ENCODE results near the gene PYGM. TPM values are rescaled to one million over a fixed set of nuclear protein-coding genes. Genes with fewer than 3 reads are reported as not detected.
A peak's percentile ranks its signal among the peaks of the same experiment; 100 is the strongest.

The PYGM gene
- total RNA-seq (2021; fragmentation: NEBNext Ultra II Directional; extraction: Animal tissue kit (Norgen Biotek cat#: 25700)) = under 1 TPM in 4 of 6 experiments, not detected in 2; 0.11 to 0.21 (median 0.13) TPM
- long read RNA-seq = 0 reads

- no peak within 1 kb of the TSS; the same call in 1 of the 2 replicates for H3K27ac Mint-ChIP-seq
- H3K36me3 Mint-ChIP-seq (ENCODE audit: low read depth) = peaks cover 28% of the 10 kb centered on the region
- H3K4me3 Mint-ChIP-seq = no peak within 1 kb of the TSS
- peaks cover 8% of the 10 kb centered on the region for H3K27me3 Mint-ChIP-seq (ENCODE audit: insufficient read depth)
- no peaks in the 10 kb centered on the region for H3K9me3 Mint-ChIP-seq
- no peak for TF ChIP-seq CTCF (IDR thresholded peaks at IDR 0.05)
- no peak for DNase-seq
- H3K4me1 Mint-ChIP-seq (ENCODE audit: low read depth) = peaks cover 30% of the 10 kb centered on the region
Observed at GRCh38 chr11:64759722-64760719, at the start of gene PYGM. Gene PYGM (minus strand): TSS chr11:64759974. CDS start chr11:64759898, 76 bp downstream.

- no peak for TF ChIP-seq CTCF (IDR thresholded peaks at IDR 0.05)
- Mint-ChIP-seq H3K4me1 (ENCODE audit: low read depth) (peaks cover 19% of the 10 kb centered on the region), H3K36me3 (ENCODE audit: low read depth) (0 out of 2 replicates have a peak, but pooled peaks cover 12% of the 10 kb centered on the region), H3K27ac (no peak overlapping the region), H3K9me3 (no peaks in the 10 kb centered on the region), H3K4me3 (no peak overlapping the region), H3K27me3 (ENCODE audit: insufficient read depth) (peaks cover 4% of the 10 kb centered on the region; the same call in 1 of the 2 replicates)
- DNase-seq = no peak
Observed at GRCh38 chr11:64805481-64805880, 45.7 kb upstream of the PYGM start.

- Mint-ChIP-seq H3K4me3 (peak overlapping the region; percentile 93; the same call in 1 of the 2 replicates), H3K4me1 (ENCODE audit: low read depth) (peaks cover 15% of the 10 kb centered on the region), H3K9me3 (no peaks in the 10 kb centered on the region), H3K36me3 (ENCODE audit: low read depth) (0 out of 2 replicates have a peak, but pooled peaks cover 12% of the 10 kb centered on the region), H3K27me3 (ENCODE audit: insufficient read depth) (0 out of 2 replicates have a peak, but pooled peaks cover under 1% of the 10 kb centered on the region), H3K27ac (no peak overlapping the region)
- DNase-seq = no peak
- no peak for TF ChIP-seq CTCF (IDR thresholded peaks at IDR 0.05)
Observed at GRCh38 chr11:64804346-64805210, 44.8 kb upstream of the PYGM start.

- no peaks in the 10 kb centered on the region for H3K27me3 Mint-ChIP-seq (ENCODE audit: insufficient read depth)
- H3K4me3 Mint-ChIP-seq = peak overlapping the region; percentile 93
Observed at GRCh38 chr11:64803846-64804345, 44.1 kb upstream of the PYGM start.

More at GRCh38 chr11:64803846-64804345, 44.1 kb upstream of the PYGM start:
- H3K9me3 Mint-ChIP-seq = no peaks in the 10 kb centered on the region
- DNase-seq = no peak
- H3K36me3 Mint-ChIP-seq (ENCODE audit: low read depth) = 0 out of 2 replicates have a peak, but pooled peaks cover 12% of the 10 kb centered on the region
- peak overlapping the region; percentile 96 for H3K27ac Mint-ChIP-seq
- peaks cover 10% of the 10 kb centered on the region for H3K4me1 Mint-ChIP-seq (ENCODE audit: low read depth)
- TF ChIP-seq CTCF (IDR thresholded peaks at IDR 0.05) = no peak

Measured in HFFc6 (cell line).